HG03108 (cell line): ENCODE measurements around the gene GALNT2.

ENCODE experiments used
- ATAC-seq: cut with Tn5 transposase; IDR thresholded peaks from one replicate; pipeline ENCODE4 v1.9.1; 2021; ENCODE audit warnings: moderate library complexity; ENCODE audit not compliant: unreplicated experiment

Gene GALNT2

GRCh38 chr1:230127105-230128054 lies 60.3 kb downstream of the GALNT2 start:
- ATAC-seq = no peak

DNA sequence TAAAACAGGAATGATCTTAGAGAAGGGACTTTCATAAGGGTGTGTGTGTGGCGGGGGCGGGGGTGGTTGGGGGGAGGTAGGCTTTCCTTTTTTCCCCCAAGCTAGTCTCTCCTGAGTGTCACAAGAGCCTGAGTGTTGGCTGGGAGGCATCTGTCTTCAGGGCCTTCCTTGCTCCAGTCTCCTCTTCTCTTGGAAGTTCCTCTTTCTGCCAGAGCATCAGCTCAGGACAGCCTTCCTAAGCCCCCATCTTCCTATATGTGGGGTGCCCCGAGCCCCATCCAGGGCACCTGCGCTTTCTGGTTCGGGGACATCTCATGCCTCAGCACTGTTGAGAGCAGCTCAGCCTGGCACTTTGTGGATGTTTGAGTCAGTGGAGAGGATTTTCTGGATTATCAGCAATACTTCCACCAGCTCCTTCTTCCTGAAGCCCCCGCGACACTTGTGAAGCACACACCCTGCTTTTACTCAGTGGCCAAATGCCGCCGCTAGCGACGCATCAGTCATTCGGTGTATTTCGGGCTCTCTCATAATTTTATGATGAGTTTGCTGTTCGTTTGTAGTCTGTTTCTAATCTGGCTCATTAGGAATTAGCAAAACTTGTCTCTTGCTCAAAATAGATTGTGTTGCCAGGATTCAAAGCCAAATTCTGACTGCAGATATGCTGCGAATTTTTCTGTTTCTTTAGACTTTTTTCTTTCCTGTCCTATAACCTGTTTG lies 61.7 kb downstream of the GALNT2 start:
- ATAC-seq = no peak

DNA sequence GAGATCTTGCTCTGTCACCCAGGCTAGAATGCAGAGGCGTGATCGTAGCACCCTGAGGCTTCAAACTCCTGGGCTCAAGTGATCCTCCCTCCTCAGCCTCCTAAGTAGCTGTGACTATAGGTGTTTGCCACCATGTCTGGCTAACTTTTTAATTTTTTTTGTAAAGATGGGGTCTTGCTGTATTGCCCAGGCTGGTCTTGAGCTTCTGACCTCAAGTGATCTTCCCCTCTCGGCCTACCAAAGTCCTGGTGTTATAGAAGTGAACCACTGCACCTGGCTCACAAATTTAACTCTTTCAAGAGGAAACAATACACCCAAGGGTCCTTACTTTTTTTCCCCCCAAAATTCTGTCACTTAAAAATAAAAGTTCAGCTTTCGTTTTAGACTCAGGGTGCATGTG lies 62.3 kb downstream of the GALNT2 start:
- ATAC-seq = no peak

DNA sequence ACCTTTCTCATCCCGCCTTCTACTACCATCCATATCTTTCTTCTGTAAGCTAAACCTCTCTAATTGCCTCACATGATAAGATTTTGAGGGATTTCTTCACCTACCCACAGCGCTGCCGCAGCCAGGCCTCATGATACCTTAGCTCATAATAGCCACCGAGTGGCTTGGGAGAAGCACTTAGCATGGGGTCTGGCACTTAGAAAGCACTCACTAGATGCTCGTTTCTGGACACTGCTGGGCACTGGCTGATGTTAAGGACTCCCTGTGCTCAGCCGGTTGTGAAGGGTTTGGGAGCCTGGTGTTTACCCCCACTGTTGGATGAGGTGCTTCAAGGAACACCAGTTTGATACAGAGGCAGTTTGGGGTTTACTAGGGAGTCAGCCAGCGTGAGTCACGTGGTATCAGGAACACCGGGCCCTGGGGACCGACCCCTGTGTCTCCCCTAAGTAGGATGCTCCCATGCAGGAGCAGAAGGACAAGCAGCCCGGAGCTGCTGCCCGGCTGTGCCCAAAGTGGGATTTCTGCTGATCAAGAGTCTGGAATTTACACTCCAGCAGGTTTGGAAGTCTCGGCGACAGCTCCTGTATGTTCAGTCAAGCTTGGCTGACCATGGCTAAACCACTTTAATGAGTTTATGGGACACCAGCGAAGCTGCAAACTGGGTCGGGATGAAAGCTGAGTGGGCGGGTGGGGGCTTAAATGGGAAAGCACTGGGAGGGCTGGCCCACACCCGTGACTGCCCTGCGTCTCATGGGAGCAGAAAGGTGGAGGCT lies 63.3 kb downstream of the GALNT2 start:
- ATAC-seq = no peak

DNA sequence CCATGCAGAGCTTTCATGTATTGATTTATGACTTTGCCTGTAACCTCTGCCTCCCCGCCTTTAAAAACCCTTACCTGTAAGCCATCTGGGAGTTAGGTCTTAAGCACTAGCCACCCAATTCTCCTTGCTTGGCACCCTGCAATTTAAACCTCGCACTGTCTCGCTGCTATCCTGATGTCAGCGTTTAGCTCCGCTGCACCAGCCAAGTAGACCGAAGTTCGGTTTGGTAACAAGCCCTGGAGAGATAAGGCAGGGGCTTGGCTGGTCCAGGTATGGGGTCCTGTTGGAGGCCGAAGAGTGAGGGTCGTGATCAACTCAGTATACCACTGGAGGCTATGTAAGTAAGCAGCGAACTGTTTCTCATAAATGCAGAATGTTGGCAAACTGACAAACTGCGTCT lies 64.4 kb downstream of the GALNT2 start:
- no peak for ATAC-seq

- no peak for ATAC-seq
Observed at GRCh38 chr1:230132758-230133157, 65.7 kb downstream of the GALNT2 start.

GRCh38 chr1:230135726-230136125 lies 68.7 kb downstream of the GALNT2 start:
- ATAC-seq = no peak

DNA sequence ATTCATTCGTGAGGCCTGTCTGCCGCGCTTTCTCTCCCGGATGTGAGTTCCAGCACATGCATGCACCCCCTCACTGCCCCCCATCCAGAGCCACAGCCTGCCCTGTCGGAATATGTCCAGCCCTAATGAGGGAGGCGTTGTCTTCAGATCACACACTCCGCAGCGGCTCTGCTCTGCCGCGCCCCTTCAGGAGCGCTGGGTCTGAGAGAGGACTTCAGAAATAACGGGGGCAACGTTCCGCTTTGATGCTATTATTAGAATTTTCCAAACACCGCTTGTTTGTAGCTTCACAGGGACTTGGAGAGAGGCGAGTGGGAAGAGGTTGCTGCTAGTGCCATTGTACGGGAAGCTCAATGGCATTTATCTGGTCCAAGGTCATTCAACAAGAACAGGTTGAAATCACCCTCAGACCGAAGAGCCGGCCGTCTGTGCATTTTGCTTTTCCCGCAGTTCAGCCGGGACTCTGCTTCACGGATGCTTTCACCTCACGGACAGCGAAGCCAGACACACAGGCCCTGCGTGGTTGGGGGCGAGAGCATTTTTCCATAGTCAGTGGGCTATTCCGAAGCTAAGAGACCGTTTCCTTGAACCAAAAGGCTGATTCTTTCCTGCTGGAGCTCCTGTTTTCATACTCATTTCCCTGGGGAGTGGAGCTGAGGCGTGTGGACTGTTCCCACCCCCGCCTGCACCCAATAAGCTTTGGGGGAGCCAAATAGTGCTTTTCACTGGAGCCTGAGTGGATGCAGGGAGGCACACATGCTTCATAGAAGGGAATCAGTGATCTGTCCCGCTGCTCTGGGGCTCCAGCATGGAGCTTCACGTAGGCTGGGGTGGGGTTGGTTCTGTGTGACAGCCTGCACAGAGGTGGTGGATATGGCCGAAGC lies 69.7 kb downstream of the GALNT2 start:
- no peak for ATAC-seq

DNA sequence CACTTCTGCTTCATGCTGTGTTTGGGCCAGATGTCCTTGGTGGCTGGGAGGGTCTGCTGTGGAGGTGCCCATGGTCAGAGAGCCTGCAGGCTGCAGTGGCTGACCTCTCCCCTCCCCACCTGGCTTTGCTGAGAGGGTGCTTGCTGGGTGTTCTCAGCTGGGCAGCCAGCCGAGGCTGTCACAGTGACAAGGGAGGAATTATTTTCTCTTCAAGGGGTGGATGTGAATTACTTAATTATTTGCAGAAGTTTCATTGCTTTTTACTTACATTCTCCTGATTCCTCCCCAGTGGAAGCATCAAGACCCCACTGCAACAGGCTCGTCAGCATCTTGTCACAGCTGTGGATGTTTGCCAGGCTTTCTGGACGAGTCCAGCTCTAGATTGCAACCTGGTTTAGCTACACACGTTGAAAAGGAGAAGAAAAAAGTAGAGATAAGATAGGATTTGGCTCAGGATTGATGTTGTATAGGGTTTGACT lies 70.3 kb downstream of the GALNT2 start:
- no peak for ATAC-seq

DNA sequence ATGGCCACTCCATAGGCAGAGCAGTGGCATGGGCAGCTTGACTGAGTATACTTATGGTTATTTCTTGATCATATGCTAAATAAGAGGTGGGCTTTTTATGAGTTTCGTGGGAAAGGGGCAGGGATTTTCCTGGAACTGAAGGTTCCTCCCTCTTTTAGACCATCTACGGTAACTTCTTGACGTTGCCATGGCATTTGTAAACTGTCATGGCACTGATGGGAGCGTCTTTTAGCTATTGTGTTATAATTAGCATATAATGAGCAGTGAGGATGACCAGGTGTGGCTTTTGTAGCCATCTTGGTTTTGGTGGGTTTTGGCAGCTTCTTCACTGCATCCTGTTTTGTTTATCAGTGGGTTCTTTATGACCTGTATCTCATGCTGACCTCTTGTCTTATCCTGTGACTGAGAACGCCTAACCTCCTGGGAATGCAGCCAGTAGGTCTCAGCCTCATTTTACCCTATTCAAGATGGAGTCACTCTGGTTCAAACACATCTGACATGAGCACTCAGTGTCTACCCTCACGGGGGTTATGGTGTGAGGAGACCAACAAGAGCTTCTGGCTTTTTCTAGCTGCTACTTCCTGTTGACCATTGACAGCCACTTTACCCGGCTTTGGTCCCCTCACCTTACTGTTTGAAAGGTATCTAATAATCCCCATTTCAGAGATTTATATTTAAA lies 71.7 kb downstream of the GALNT2 start:
- no peak for ATAC-seq

GRCh38 chr1:230139315-230139714 lies 72.3 kb downstream of the GALNT2 start:
- no peak for ATAC-seq

DNA sequence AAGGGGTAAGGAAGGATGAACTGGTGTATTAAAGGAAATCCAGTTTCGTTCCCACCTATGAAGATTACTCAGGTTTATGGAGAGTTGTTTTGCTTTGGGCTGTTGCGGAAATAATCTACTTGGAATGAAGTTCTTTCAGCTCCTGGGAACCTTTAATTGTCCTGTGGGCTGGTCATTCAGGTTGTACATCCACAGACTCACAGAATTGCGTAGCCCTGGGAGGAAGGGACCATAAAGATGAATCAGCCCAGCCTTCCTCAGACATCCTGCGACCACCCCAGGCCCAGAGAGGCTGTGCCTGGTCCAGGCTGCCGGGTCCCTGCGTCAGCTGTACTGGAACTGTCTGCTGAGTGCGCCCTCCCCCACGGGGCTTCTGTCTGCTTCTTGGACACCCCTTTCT lies 72.7 kb downstream of the GALNT2 start:
- ATAC-seq = no peak

DNA sequence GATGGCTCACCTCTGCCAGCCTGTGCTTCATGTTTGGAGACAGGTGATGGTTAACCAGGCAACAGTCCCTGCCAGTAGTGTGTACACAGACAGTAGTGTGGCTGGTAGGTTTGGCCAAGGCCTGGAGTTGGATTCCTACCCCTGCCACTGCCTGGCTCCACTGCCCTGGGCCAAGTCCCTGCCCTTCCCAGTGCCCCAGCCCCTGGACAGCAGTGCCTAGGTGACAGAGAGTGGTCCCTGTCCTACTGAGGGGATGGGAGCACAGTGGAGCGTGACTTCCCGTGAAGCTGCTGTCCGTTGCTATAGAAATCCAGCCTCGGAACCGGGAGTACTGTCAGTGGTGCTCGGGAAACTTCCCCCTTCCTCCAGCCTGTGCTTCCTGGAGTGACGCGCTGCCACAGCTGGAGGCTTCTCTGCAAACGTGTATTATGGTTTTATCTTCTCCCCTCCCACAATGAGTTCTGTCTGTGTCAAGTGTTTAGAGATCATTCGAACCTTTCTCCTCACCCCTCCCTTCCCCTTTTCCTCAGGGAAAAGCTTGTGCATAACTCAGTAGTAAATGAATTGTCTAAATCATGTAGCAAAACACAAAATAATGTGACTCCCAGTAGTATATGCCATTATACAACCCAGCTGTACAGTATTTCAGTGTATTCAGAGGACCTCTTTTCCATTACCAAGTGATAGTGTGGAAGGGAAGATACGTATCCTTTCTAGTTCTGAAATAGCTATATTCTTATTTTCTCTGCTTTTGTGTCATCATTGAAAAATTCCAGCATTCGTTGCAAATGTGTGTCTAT lies 73.4 kb downstream of the GALNT2 start:
- ATAC-seq = no peak

GRCh38 chr1:230141021-230141648 lies 74.1 kb downstream of the GALNT2 start:
- no peak for ATAC-seq

DNA sequence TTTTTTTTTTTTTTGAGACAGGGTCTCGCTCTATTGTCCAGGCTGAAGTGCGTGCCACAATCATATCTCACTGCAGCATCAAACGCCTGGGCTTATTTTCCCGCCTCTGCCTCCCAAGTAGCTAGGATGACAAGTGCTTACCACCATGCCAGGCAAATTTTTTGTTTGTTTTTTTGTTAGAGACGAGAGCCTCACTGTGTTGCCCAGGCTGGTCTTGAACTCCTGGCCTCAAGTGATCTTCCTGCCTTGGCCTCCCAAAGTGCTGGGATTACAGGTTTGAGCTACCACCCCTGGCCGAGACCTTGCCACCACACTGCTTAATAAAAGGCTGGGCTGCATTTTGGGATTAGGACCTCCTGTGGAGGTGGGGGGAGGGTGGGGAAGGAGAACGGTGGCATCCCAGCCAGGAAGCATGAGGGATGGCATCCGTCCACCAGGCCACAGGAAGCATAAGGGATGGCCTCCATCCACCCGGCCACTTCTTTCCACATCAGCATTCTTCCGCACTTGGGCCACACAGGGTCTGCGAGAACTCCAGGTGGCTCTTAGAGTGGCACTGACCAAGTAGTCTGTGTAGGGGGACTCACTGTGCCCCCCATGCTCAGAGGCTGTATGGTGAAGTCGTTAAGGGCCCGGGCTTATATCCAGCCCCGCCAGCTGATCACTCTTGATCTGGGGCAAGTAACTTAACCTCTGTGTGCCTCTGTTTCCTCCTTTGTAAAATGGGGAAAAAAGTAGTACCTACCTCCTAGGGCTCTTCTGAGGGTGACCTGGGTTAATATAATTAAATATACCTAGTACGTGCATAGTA lies 75.0 kb downstream of the GALNT2 start:
- ATAC-seq = no peak

DNA sequence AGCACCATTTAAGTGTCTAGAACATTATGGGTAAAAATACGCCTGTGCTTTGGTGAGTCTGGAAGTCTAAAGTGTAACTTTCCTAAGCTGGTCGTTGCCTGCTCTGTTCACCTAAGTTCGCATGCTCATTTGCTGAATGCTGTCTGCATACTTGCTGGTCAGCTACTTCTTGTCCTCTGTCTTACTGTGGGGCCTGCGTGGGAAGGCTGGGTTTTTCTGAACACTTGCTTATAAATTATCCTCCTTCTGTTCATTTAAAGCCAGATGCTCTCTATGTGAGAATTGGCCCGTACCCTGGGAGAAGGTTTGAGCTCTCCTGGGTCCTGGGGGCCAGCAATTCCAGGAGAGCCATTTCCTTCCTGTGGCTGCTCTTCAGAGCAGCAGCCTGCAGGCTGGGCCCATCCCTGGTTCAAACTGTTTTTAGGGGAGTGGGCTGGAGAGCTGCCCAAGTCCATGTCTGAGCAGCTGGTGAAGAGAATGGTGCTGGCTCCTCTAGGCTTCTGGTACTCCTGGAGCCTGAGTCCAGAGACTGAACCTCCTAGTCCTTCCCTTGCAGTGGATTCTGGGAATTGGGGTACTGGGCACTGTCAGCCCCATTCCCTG lies 75.7 kb downstream of the GALNT2 start:
- no peak for ATAC-seq

DNA sequence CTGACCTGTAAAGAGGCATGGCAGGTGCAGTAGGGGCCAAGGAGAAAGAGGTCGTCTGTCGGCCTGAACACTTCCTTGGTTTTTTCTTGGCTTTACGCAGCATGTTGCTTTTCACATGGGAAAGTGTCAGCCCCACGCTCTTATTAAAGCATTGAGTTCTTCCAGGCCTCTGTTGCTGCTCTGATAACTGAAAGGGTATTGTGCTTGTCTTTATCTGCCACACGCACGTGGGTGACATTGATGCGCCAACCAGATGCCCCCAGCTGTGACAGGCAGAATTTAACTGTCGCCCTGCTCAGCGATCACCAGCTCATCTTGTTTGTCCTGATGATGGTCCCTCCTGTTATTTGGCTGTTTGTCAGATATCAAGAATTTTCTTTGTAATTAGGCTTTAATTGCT lies 76.5 kb downstream of the GALNT2 start:
- no peak for ATAC-seq
